Skeletal muscle satellite cell (primary cell): Measurements from ENCODE around the gene ERC1.

Experiments
- H3K27me3 ChIP-seq: 2 replicates; pipeline ENCODE4 v1.7.0; 2013; ENCODE audit warnings: low read length; ENCODE audit not compliant: control insufficient read depth, insufficient read depth
- H3K36me3 ChIP-seq: 2 replicates; pipeline ENCODE4 v1.7.0; 2013; ENCODE audit warnings: mild to moderate bottlenecking, control low read depth, low read length; ENCODE audit not compliant: insufficient read depth
- H3K4me1 ChIP-seq: 2 replicates; pipeline ENCODE4 v1.7.0; 2013; ENCODE audit warnings: low read length; ENCODE audit not compliant: control insufficient read depth, insufficient read depth
- H3K4me2 ChIP-seq: 2 replicates; pipeline ENCODE4 v1.7.0; 2013; ENCODE audit warnings: mild to moderate bottlenecking, low read length
- H3K4me3 ChIP-seq: 2 replicates; pipeline ENCODE4 v1.7.0; 2013; ENCODE audit warnings: low read length
- H3K9ac ChIP-seq: 2 replicates; pipeline ENCODE4 v1.7.0; 2013; ENCODE audit warnings: mild to moderate bottlenecking, low read depth, low read length, moderate library complexity
- H3K9me3 ChIP-seq: replicated peaks from 2 replicates; pipeline ENCODE4 v1.7.0; 2013; ENCODE audit warnings: mild to moderate bottlenecking, control low read depth, low read length

Gene ERC1

DNA sequence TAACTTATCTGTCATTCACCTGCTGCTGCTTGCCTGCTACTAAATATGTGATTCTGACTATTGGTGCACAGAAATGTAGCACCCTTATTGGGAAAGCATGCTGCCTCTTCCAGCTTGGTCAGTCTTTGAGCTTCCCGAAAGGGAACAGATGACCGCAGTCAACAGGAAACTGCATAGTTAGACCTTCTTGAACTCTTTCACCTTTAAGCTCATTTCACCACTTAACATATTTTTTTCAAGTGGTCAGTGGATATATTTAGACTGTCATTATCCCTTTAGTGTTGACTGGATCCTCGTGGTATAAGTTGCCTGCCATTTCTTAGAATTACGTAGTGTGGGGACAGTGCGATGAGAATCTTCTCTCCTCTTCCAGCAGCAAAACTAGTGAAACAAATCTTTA lies 378.4 kb downstream of the ERC1 start:
- H3K9me3 ChIP-seq, result no peaks in the 10 kb centered on the region
- H3K4me1 ChIP-seq, result peaks cover 6% of the 10 kb centered on the region
- no peak overlapping the region for H3K9ac ChIP-seq
- no peak overlapping the region for H3K4me2 ChIP-seq
- no peaks in the 10 kb centered on the region for H3K36me3 ChIP-seq
- H3K27me3 ChIP-seq, result no peaks in the 10 kb centered on the region
- H3K4me3 ChIP-seq, result no peak overlapping the region

DNA sequence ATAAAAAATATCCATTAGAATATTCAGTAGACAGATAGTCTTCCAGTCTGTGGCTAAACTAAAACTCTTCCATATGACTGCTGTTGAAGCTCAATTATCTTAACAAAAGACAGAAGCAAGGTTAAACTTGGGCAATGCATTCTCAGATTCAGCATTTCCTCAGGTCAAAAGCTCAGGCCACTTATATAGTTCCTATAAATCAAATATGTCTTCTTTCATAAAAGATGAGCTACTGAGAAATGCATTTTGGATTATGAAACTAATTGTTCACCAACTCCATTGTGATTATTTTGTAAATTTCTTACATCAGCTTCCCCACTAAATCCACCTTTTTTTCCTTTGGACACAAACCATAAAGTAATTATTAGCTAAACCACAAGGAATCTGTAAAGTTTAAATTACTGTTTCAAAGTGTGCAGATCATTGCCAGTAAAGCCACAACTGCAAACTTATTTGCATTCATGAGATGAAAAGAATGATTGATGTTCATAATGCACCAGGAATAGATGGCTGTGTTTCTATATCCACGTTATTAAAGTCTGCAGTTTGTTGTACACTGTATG lies 379.0 kb downstream of the ERC1 start:
- Histone ChIP-seq H3K36me3 (no peaks in the 10 kb centered on the region), H3K27me3 (no peaks in the 10 kb centered on the region), H3K4me3 (no peak overlapping the region), H3K9me3 (no peaks in the 10 kb centered on the region), H3K9ac (no peak overlapping the region), H3K4me1 (peaks cover 6% of the 10 kb centered on the region), H3K4me2 (no peak overlapping the region)

DNA sequence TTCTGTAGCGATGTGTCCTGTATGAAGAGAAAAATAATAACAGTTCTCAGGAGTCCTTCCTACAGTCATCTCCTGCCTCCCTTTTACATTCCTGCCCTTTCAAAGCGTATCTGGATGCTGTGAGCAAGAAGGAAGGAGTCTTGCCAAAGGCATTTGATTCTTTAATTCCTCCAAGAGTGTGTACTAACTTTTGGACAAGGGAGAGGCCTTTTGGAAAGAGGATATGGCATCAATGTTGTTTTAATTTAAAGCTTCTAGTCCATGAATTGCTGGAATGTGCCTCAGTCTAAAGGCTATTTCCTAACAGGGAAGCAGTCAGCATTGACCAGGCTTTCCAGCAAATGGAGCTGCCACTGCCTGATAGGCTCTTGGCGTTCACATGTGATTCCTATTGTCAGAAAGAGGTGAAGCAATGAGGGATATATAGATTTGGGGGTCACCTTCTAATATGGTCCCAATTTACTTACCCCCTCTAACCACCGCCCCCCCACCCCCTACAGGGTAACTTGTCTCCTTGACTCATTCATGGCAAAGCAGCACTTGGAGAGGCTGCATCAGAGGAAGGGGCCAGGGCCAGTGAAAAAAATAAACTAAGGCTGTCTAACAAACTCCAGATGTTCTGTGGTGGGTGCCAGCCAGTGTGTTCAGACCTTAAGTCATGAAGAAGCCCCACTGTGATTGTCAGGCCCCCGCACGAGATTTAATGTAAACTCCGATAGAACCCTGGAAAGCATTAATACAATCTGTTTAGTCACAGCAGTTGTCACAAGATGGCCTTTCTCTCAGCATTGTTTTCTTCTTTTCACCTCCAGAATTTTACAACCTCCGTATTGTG lies 383.1 kb downstream of the ERC1 start:
- Histone ChIP-seq H3K36me3 (no peaks in the 10 kb centered on the region), H3K9ac (no peak overlapping the region), H3K4me3 (no peak overlapping the region), H3K27me3 (no peaks in the 10 kb centered on the region), H3K4me2 (no peak overlapping the region), H3K4me1 (no peaks in the 10 kb centered on the region), H3K9me3 (no peaks in the 10 kb centered on the region)

DNA sequence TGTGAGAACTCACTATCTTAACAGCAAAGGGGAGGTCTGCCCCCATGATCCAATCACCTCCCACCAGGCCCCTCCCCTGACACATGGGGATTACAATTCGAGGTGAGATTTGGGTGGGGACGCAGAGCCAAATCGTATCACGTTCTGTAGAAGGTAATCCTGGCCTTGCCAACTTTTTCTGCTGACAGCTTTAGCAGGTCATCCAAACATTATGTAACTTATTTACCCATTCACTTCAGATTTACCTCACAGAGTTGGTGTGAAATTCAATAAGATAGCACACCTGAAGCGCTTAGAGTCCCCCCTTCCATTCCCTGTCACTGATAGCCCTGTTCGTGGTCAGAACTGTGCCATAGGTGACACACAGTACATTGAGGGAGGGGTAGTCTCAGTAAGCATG lies 384.3 kb downstream of the ERC1 start:
- no peaks in the 10 kb centered on the region for H3K4me1 ChIP-seq
- H3K4me3 ChIP-seq, result no peak overlapping the region
- H3K36me3 ChIP-seq, result no peaks in the 10 kb centered on the region
- H3K4me2 ChIP-seq, result no peak overlapping the region
- no peak overlapping the region for H3K9ac ChIP-seq
- H3K9me3 ChIP-seq, result no peaks in the 10 kb centered on the region
- H3K27me3 ChIP-seq, result no peaks in the 10 kb centered on the region

DNA sequence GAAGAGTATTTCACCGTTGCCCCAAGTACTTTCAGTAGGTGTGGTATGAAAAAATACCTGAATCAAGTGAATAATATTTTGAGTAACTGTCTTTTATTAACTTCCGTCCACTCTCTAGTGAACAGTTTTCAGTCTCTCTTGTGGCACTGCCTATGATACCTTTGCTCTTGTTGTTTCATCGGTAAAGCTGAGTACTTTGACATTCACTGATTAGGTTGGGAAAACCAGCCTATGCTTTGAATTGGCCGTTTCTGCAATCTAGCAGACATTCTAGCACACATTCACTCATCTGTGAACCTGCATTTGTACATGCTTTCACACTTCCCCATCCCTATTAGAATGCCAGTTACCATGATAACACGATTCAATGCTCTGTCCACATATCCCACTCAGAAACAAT lies 386.1 kb downstream of the ERC1 start:
- H3K27me3 ChIP-seq, result no peaks in the 10 kb centered on the region
- H3K4me1 ChIP-seq, result no peaks in the 10 kb centered on the region
- H3K4me2 ChIP-seq, result no peak overlapping the region
- no peaks in the 10 kb centered on the region for H3K36me3 ChIP-seq
- no peak overlapping the region for H3K4me3 ChIP-seq
- H3K9ac ChIP-seq, result no peak overlapping the region
- no peaks in the 10 kb centered on the region for H3K9me3 ChIP-seq

DNA sequence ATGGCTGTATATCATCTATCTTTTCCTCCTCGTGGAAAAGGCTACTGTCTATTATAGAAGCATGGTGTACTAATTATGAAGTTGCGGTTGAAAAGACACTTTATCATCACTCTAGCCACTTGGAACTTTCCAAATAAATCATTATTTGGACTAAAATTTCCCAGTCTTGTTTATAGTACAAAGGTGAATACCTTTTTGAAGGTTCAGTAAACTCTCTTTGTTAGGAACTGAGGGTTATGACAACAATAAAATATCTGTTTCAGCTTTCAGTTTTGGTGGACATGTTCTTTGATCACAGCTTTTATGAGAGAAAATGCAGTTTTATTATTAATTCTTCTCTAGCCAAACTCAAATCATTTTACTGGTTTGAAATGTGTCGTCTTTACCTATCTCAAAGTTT lies 386.7 kb downstream of the ERC1 start:
- Histone ChIP-seq H3K4me3 (no peak overlapping the region), H3K36me3 (no peaks in the 10 kb centered on the region), H3K27me3 (no peaks in the 10 kb centered on the region)

DNA sequence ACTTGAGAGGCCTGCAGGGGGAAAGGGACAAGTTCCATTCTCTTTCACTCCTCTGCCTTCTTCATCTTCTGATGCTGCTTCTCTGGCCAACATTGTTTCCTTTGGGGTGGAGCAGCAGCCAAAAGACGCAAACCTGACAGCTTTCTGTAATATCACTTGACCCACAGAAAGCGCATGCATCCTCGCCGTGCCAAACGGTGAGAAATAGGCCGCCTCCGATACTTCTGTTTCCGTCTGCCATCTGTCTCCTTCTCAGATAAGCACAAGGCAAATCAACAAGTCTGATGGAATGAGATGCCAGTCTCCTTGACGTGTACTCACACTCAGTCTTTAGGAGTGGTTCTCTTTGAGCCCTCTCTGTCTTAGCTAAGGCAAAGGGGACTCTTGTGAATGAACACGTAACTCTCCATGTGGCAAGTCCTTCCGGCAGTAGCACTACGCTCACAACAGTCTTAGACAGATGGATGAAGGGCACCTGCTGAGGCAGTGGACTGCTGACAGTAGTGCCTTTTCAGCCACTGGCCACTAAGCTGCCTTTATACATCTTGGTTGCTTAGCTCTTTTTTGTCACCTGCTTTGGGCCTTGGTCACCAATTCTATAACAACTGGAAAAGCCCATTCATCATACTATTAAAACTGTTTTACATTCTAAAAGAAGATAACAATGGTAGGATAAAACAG lies 389.3 kb downstream of the ERC1 start:
- Histone ChIP-seq H3K36me3 (no peaks in the 10 kb centered on the region), H3K4me1 (no peaks in the 10 kb centered on the region), H3K4me2 (no peak overlapping the region), H3K27me3 (no peaks in the 10 kb centered on the region), H3K9me3 (no peaks in the 10 kb centered on the region), H3K4me3 (no peak overlapping the region), H3K9ac (no peak overlapping the region)

More for the DNA sequence above, 386.7 kb downstream of the ERC1 start:
- no peaks in the 10 kb centered on the region for H3K9me3 ChIP-seq
- H3K4me1 ChIP-seq, result no peaks in the 10 kb centered on the region
- no peak overlapping the region for H3K9ac ChIP-seq
- no peak overlapping the region for H3K4me2 ChIP-seq

DNA sequence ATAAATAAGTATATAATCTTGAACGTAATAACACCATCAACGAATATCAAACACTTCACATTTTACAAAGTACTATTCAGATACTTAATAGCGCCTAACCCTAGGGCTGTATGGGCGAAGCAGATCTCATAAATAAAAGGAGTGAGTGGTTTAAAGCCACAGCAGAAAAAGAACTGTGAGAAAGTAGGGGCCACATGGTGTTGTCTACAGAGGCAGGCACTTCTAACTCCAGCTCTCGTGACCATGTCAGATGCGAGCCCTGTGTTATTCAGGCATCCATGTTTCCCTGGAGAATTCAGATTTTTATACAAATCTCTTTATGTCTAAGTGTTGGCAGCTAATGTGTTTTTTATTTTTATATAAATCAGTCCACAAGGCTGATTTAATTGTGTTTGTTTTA lies 391.1 kb downstream of the ERC1 start:
- Histone ChIP-seq H3K9ac (no peak overlapping the region), H3K9me3 (no peaks in the 10 kb centered on the region), H3K27me3 (no peaks in the 10 kb centered on the region), H3K4me3 (no peak overlapping the region), H3K4me2 (no peak overlapping the region), H3K36me3 (no peaks in the 10 kb centered on the region), H3K4me1 (no peaks in the 10 kb centered on the region)

DNA sequence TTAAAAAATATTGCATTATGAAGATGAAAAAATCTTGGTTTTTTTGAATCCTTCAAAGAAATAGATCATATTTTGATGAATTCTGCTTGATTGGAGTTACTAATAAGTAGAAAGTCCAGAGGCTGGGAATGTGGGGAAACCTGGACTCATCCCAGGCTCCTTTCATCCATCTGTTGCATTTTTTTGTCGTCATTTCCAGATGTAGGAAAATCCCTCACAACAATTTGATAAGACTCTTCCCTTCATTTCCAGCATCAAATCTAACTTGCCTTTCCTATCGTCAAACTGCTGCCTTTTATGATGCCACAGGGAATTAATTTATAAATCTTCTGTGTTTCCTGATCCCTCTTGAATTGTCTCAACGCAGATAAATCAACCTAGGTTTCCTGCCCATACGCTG lies 391.8 kb downstream of the ERC1 start:
- H3K9ac ChIP-seq, result no peak overlapping the region
- no peaks in the 10 kb centered on the region for H3K4me1 ChIP-seq
- no peak overlapping the region for H3K4me3 ChIP-seq
- no peak overlapping the region for H3K4me2 ChIP-seq
- no peaks in the 10 kb centered on the region for H3K36me3 ChIP-seq
- H3K27me3 ChIP-seq, result no peaks in the 10 kb centered on the region
- no peaks in the 10 kb centered on the region for H3K9me3 ChIP-seq

DNA sequence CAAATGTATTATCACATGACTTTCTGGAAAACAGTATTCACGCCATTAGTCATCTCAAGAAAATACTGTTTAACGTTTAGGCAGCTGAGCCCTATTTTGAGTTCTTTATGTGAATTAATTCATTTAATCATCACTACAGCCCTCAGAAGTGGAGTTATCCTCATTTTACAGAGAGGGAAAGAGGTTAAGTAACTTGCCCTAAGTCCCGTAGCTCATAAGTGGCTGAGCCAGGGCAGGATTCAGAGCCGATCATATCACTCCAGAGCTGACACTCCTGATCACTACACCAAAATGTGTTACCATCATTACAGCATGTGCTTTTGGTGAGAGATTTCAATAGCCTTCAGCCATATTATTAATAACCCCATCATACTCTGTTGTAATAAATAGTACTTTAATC lies 392.7 kb downstream of the ERC1 start:
- Histone ChIP-seq H3K4me2 (no peak overlapping the region), H3K9ac (no peak overlapping the region), H3K9me3 (no peaks in the 10 kb centered on the region), H3K4me1 (no peaks in the 10 kb centered on the region), H3K4me3 (no peak overlapping the region), H3K27me3 (no peaks in the 10 kb centered on the region), H3K36me3 (no peaks in the 10 kb centered on the region)

DNA sequence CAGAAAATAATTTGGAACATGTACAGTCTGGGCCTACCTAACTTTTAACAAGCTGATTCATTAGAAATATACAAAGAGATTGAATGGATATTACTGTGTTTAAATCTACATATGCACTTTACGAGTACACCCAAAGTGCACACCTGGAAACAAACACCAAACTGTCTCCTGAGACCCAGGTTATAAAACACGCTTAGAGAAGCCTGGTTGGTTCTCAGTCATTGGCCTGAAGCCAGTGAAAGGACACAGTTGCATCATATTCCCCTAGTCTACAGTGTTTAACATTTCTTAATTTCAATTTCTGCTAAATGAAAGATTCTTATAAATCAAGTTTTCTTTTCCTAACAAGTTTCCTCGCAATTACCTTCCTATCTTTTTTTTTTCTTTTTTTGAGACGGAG lies 393.9 kb downstream of the ERC1 start:
- Histone ChIP-seq H3K9me3 (no peaks in the 10 kb centered on the region), H3K27me3 (no peaks in the 10 kb centered on the region), H3K4me3 (no peak overlapping the region), H3K36me3 (no peaks in the 10 kb centered on the region), H3K9ac (no peak overlapping the region), H3K4me1 (no peaks in the 10 kb centered on the region), H3K4me2 (no peak overlapping the region)
